GM23248 (cell line): Measurements from ENCODE around the gene PTX4.

Experiments
- EZH2 ChIP-seq: fragments of 200-600 bp; sonication (generic); IDR thresholded peaks from 2 replicates; pipeline ENCODE4 v1.6.1; 2018; ENCODE audit warnings: antibody characterized with exemption, mild to moderate bottlenecking; ENCODE audit not compliant: insufficient read depth, poor library complexity, severe bottlenecking
- EZH2phosphoT487 ChIP-seq: fragments of 200-600 bp; sonication (generic); IDR thresholded peaks from 2 replicates; pipeline ENCODE4 v1.6.1; 2018; ENCODE audit warnings: antibody characterized with exemption, moderate library complexity, mild to moderate bottlenecking, low read depth; ENCODE audit not compliant: insufficient read depth

- no peak for TF ChIP-seq EZH2
- no peak for TF ChIP-seq EZH2phosphoT487
These were observed 35.4 kb downstream of the PTX4 start for GRCh38 chr16:1453316-1453715.
